ENCODE data around the gene DDX50. TPM values are rescaled to one million over a fixed set of nuclear protein-coding genes. Genes with fewer than 3 reads are reported as not detected.

The DDX50 gene
- total and polyA plus RNA-seq, 2 donors (not counting 3 experiments of a cell fraction or from before 2014, with no cell fraction given) = 14.8 to 28.2 TPM

- ChIA-PET CTCF (interaction anchor here (2.7 kb wide), 1 partner anchor 348 kb away, joined by 9 read pairs; no protein-coding TSS in a partner anchor), POLR2A (no interaction called here)
- Histone ChIP-seq H3K27ac (ENCODE audit: insufficient read depth, low read depth, low read length) (no peak overlapping the region), H3K9me1 (replicated peaks; ENCODE audit: control insufficient read depth, extremely low read depth, insufficient read depth, low read length) (no peaks in the 10 kb centered on the region), H3K4me3 (replicated peaks in 1 of 3; ENCODE audit: insufficient read depth in 1 of 3, low read depth in 1 of 3, low read length in 3 of 3) (no peak overlapping the region), H3K4me2 (ENCODE audit: insufficient read depth, low read length) (no peak overlapping the region), H4K20me1 (replicated peaks; ENCODE audit: control insufficient read depth, extremely low read depth, insufficient read depth, low read length) (no peaks in the 10 kb centered on the region), H3K4me1 (ENCODE audit: control insufficient read depth, extremely low read depth, insufficient read depth, low read length) (peaks cover 14% of the 10 kb centered on the region), H3K36me3 (ENCODE audit: control insufficient read depth in 2 of 2, extremely low read depth in 1 of 2, insufficient read depth in 2 of 2, low read length in 2 of 2) (no peaks in the 10 kb centered on the region), H3K79me2 (ENCODE audit: control insufficient read depth, insufficient read depth, low read length) (peaks cover 27% of the 10 kb centered on the region), H3K27me3 (ENCODE audit: control insufficient read depth in 2 of 2, insufficient read depth in 2 of 2, low read length in 2 of 2) (no peaks in the 10 kb centered on the region), H3K9me3 (replicated peaks; ENCODE audit: control insufficient read depth, insufficient read depth, low read length) (no peaks in the 10 kb centered on the region), H2AFZ (ENCODE audit: low read depth, low read length) (no peak overlapping the region), H3K9ac (replicated peaks; ENCODE audit: extremely low read depth, insufficient read depth, low read length) (no peak overlapping the region)
- dilution Hi-C loops (cut with MboI; ENCODE audit: extremely low pct_ligation_motif_present, low sequenced_read_pairs) = no loop called here
- intact Hi-C loops (cut with micrococcal nuclease) = no loop called here
- FAIRE-seq (peak; percentile 21), DNase-seq (ENCODE audit: low read depth, low spot score) (no peak)
- no TSS peak for BruUV-seq (replicated peaks)
- TF ChIP-seq MYC (IDR thresholded peaks at IDR 0.05; ENCODE audit: low read depth, low read length) (no peak), POLR2AphosphoS5 (IDR thresholded peaks at IDR 0.05; ENCODE audit: insufficient read depth, low read depth, low read length) (no peak), FOS (IDR thresholded peaks at IDR 0.05; ENCODE audit: borderline replicate concordance, insufficient read depth, low read length) (no peak), GATA2 (IDR thresholded peaks at IDR 0.05; ENCODE audit: insufficient read depth, insufficient read length, low read depth, low read length) (no peak), EZH2 (IDR thresholded peaks at IDR 0.05; ENCODE audit: borderline replicate concordance, low read depth, low read length, severe bottlenecking) (no peak), MAX (IDR thresholded peaks at IDR 0.05; ENCODE audit: insufficient read depth, insufficient read length) (no peak), CTCF (IDR thresholded peaks at IDR 0.05; ENCODE audit: extremely low read depth in 1 of 2, insufficient read depth in 1 of 2, low read depth in 1 of 2, low read length in 2 of 2) (no peak), JUN (IDR thresholded peaks at IDR 0.05; ENCODE audit: borderline replicate concordance, insufficient read depth, insufficient read length, low read depth) (no peak), POLR2A (IDR thresholded peaks at IDR 0.05; ENCODE audit: low read depth, low read length) (no peak)
Observed at GRCh38 chr10:68899186-68899745, 1.8 kb upstream of the DDX50 start.
